Peyer's patch (tissue), 4 donors: ENCODE data around the gene SKAP2. TPM values are rescaled to one million over a fixed set of nuclear protein-coding genes. Genes with fewer than 3 reads are reported as not detected.

Experiments
- DNase-seq, 3 donors: peaks; one replicate each; pipeline ENCODE4 v3.0.0-alpha.2; 2017 to 2019
- H3K27ac ChIP-seq, 4 donors: fragments of 200-600 bp; sonication (generic); one replicate each; pipeline ENCODE4 v1.5.1; 2016 to 2019
- H3K27me3 ChIP-seq, 2 donors: fragments of 200-600 bp; sonication (generic); one replicate each; pipeline ENCODE4 v1.5.1; 2019
- H3K36me3 ChIP-seq, 3 donors: fragments of 200-600 bp; sonication (generic); one replicate each; pipeline ENCODE4 v1.5.1; 2016 to 2019
- H3K4me1 ChIP-seq, 4 donors: fragments of 200-600 bp; sonication (generic); one replicate each; pipeline ENCODE4 v1.5.1; 2016 to 2019
- H3K4me3 ChIP-seq, 4 donors: fragments of 200-600 bp; sonication (generic); 1 replicate in 3 of 4; 2 replicates in 1 of 4; pipeline ENCODE4 v1.5.1; 2016 to 2019; ENCODE audit warnings: mild to moderate bottlenecking in 1 of 4
- H3K9me3 ChIP-seq, 4 donors: fragments of 200-600 bp; sonication (generic); one replicate each; pipeline ENCODE4 v1.5.1; 2016 to 2019; ENCODE audit warnings: mild to moderate bottlenecking in 1 of 4
- CTCF ChIP-seq, 6 experiments: fragments of 450-650 bp in 4 of 6; fragments of 200-600 bp in 2 of 6; sonication (generic) in 1 of 6; IDR thresholded peaks; one replicate each; pipeline ENCODE4 v1.5.1; 2017 to 2019; ENCODE audit warnings: antibody characterized with exemption in 6 of 6, mild to moderate bottlenecking in 3 of 6, moderate library complexity in 1 of 6
- POLR2A ChIP-seq, 2 donors: fragments of 450-650 bp; IDR thresholded peaks; one replicate each; pipeline ENCODE4 v1.5.1; 2017; ENCODE audit warnings: antibody characterized with exemption in 2 of 2, mild to moderate bottlenecking in 2 of 2, moderate library complexity in 2 of 2
- total RNA-seq, 4 donors: library from RNA; depleted of rRNA; stranded (reverse); fragments of >200 nt; gene quantifications; one replicate each; pipeline ENCODE4 v1.1.0, GENCODE V29; 2016

Gene SKAP2
- total RNA-seq, 4 donors from 2014 or later: 32.2 to 101 (median 37.9) TPM

GRCh38 chr7:26704036-26704435 is 160.4 kb downstream of the SKAP2 start:
- no peaks in the 10 kb centered on the region for H3K36me3 ChIP-seq
- H3K4me1 ChIP-seq: no peaks in the 10 kb centered on the region
- H3K27me3 ChIP-seq: no peaks in the 10 kb centered on the region
- no peak overlapping the region for H3K4me3 ChIP-seq
- no peak for TF ChIP-seq CTCF (IDR thresholded peaks at IDR 0.05)
- TF ChIP-seq POLR2A (IDR thresholded peaks at IDR 0.05): no peak
- no peak overlapping the region for H3K27ac ChIP-seq
- H3K9me3 ChIP-seq: no peaks in the 10 kb centered on the region
- no peak for DNase-seq

- Histone ChIP-seq H3K4me3 (no peak overlapping the region), H3K36me3 (no peaks in the 10 kb centered on the region), H3K9me3 (no peaks in the 10 kb centered on the region), H3K4me1 (no peaks in the 10 kb centered on the region), H3K27me3 (no peaks in the 10 kb centered on the region), H3K27ac (no peak overlapping the region)
- TF ChIP-seq CTCF (IDR thresholded peaks at IDR 0.05) (no peak), POLR2A (IDR thresholded peaks at IDR 0.05) (no peak)
- DNase-seq: no peak
Observed at GRCh38 chr7:26700893-26701292, 163.5 kb downstream of the SKAP2 start.

- no peak for DNase-seq
- Histone ChIP-seq H3K4me1 (no peaks in the 10 kb centered on the region), H3K36me3 (no peaks in the 10 kb centered on the region), H3K27ac (no peak overlapping the region), H3K4me3 (no peak overlapping the region), H3K27me3 (no peaks in the 10 kb centered on the region), H3K9me3 (no peaks in the 10 kb centered on the region)
- no peak for TF ChIP-seq CTCF (IDR thresholded peaks at IDR 0.05)
- no peak for TF ChIP-seq POLR2A (IDR thresholded peaks at IDR 0.05)
Observed at GRCh38 chr7:26700386-26700785, 164.0 kb downstream of the SKAP2 start.

GRCh38 chr7:26699766-26700165 is 164.6 kb downstream of the SKAP2 start:
- Histone ChIP-seq H3K4me1 (no peaks in the 10 kb centered on the region), H3K27ac (no peak overlapping the region), H3K36me3 (no peaks in the 10 kb centered on the region), H3K9me3 (no peaks in the 10 kb centered on the region), H3K4me3 (no peak overlapping the region), H3K27me3 (no peaks in the 10 kb centered on the region)
- TF ChIP-seq POLR2A (IDR thresholded peaks at IDR 0.05) (no peak), CTCF (IDR thresholded peaks at IDR 0.05) (no peak)
- DNase-seq: no peak

- no peak for DNase-seq
- no peaks in the 10 kb centered on the region for H3K4me1 ChIP-seq
- H3K9me3 ChIP-seq: no peaks in the 10 kb centered on the region
- H3K36me3 ChIP-seq: no peaks in the 10 kb centered on the region
- TF ChIP-seq CTCF (IDR thresholded peaks at IDR 0.05) (no peak), POLR2A (IDR thresholded peaks at IDR 0.05) (no peak)
- no peak overlapping the region for H3K27ac ChIP-seq
- no peak overlapping the region for H3K4me3 ChIP-seq
- H3K27me3 ChIP-seq: no peaks in the 10 kb centered on the region
Observed at GRCh38 chr7:26698806-26699205, 165.6 kb downstream of the SKAP2 start.

GRCh38 chr7:26698194-26698593 is 166.2 kb downstream of the SKAP2 start:
- H3K4me1 ChIP-seq: no peaks in the 10 kb centered on the region
- H3K9me3 ChIP-seq: no peaks in the 10 kb centered on the region
- no peak for DNase-seq
- H3K27me3 ChIP-seq: no peaks in the 10 kb centered on the region
- TF ChIP-seq CTCF (IDR thresholded peaks at IDR 0.05): no peak
- no peak for TF ChIP-seq POLR2A (IDR thresholded peaks at IDR 0.05)
- no peak overlapping the region for H3K27ac ChIP-seq
- no peaks in the 10 kb centered on the region for H3K36me3 ChIP-seq
- H3K4me3 ChIP-seq: no peak overlapping the region
